H1 (cell line): ENCODE measurements around the gene AGBL4. TPM values are rescaled to one million over a fixed set of nuclear protein-coding genes. Genes with fewer than 3 reads are reported as not detected.

Source experiments
- CEBPB ChIP-seq: IDR thresholded peaks from 2 replicates; pipeline ENCODE4 v1.6.1; 2012; ENCODE audit warnings: low read depth, low read length
- CHD7 ChIP-seq: fragments of 300-600 bp; sonication (generic); IDR thresholded peaks from 2 replicates; pipeline ENCODE4 v1.7.1; 2012; ENCODE audit warnings: low read length, moderate library complexity, mild to moderate bottlenecking, inconsistent platforms; ENCODE audit not compliant: insufficient replicate concordance
- FOSL1 ChIP-seq: IDR thresholded peaks from 2 replicates; pipeline ENCODE4 v1.6.1; 2011; ENCODE audit warnings: mild to moderate bottlenecking, low read depth, low read length, moderate library complexity; ENCODE audit not compliant: insufficient read depth
- TCF12 ChIP-seq: IDR thresholded peaks from 2 replicates; pipeline ENCODE4 v1.6.1; 2011; ENCODE audit warnings: low read depth, mild to moderate bottlenecking, low read length
- polyA plus RNA-seq, 7 experiments: library from polyadenylated mRNA; depleted of rRNA in 3 of 7; stranded (reverse) in 5 of 7; unstranded in 2 of 7; fragments of >200 nt in 5 of 7; fragments of 200-250 nt in 2 of 7; gene quantifications; 1 replicate in 5 of 7; 2 replicates in 1 of 7; 4 replicates in 1 of 7; pipeline versions ENCODE4 v1.2.1 to v1.2.3, GENCODE V29; 2011 to 2013; ENCODE audit warnings: missing spikeins in 2 of 7, mixed read lengths in 2 of 7
- total RNA-seq: library from RNA; stranded (reverse); fragmentation: NEBNext Ultra II Directional; extraction: Animal tissue kit (Norgen Biotek cat#: 25700); gene quantifications from 2 replicates; pipeline ENCODE4 v1.2.1, GENCODE V29; 2021

AGBL4 gene
- total and polyA plus RNA-seq, 2 of the 8 experiments (the other 6 are each of a cell fraction or from before 2014, with no cell fraction given), result 0.41 to 0.45 TPM

GRCh38 chr1:48526008-48526710 lies 1497.6 kb downstream of the AGBL4 start (continued):
- TF ChIP-seq CHD7 (no peak), FOSL1 (no peak), CEBPB (0 out of 2 replicates have a peak, but pooled peaks have one; percentile 44), TCF12 (no peak)
